NCI-H774 (cell line): Measurements from ENCODE around the gene CDKN1B.
"Not testable (repeated sequence)": the region's sequence is repeated elsewhere in the genome, so short reads cannot be mapped to it uniquely, and the experiment has no call there.

ENCODE experiments used
- DNase-seq: peaks from one replicate; lab custom pipeline; 2025; lab: John Stamatoyannopoulos, UW

CDKN1B gene

DNA sequence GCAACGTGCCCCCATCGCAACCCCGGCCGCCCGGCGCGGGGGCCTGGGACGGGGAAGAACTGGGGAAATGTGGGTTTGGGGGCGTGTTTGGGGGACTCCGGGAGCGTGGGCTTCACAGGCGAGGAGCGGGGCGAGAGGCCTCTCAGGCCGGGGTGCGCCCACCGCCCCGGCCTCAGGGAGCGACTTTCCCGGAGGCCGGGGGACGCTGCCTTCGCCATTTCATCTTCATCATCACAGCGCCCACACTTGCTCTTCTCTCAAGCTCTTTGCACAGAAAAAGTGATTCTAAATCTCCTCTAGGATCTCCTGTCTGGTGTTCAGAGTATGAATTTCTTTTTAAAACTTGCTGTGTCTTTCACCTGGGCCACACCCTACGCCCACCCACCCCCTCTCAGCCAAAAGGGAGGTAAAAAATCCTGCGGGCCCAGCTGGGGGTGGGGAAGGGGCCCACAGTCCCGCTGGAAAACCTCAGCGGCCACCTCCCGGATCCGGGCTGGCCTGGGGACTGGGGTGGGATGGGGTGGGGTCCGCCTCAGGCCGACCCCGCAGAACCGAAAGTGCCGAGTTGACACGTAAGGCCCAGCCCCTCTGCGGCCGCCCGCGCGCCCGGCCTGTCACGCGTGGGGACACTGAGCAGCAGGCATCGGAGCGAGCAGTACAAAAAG is 7.4 kb downstream of the CDKN1B start:
- DNase-seq: no peak

DNA sequence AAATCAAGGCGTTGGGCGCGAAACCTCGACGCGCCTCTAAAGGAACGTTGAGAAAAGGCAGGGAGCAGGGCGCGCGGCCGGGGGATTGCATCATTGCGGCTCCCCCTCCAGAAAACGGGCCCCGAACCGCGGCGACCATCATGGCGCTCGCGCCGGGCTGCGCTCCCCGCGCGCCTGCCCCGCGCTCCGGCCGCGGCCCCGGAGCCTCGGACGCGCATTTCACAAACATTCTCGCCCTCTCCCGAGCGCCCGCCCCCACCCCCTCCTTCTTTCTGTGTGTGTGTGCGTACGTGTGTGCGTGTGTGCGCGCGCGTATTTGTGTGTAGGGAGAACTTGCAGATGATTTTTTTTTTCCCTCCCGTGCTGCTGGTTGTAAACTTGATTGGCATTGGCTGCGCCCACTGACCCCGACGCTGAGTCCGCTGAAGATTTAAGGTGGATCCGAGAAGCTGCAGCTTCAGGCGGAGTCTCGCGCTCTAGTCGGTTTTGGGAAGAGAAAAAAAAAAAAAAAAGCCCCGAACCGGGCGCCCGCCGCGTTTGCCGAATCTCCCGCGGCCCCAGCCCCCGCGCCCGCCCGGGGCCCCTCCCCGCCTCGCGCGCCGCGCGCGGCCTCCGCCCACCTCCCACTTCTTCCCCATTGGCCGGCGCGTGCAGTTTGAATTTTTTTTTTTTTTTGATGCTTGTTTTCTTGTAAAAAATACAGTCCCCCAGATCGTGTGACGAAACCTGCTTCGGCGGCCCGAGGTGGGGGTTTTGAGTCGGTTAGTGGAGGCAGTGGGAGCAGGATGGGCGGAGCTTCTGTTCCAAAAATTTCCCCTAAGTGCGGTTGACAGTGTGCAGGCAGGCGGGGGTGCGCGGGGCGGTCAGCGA is 8.2 kb downstream of the CDKN1B start:
- DNase-seq: peak; percentile 93

DNA sequence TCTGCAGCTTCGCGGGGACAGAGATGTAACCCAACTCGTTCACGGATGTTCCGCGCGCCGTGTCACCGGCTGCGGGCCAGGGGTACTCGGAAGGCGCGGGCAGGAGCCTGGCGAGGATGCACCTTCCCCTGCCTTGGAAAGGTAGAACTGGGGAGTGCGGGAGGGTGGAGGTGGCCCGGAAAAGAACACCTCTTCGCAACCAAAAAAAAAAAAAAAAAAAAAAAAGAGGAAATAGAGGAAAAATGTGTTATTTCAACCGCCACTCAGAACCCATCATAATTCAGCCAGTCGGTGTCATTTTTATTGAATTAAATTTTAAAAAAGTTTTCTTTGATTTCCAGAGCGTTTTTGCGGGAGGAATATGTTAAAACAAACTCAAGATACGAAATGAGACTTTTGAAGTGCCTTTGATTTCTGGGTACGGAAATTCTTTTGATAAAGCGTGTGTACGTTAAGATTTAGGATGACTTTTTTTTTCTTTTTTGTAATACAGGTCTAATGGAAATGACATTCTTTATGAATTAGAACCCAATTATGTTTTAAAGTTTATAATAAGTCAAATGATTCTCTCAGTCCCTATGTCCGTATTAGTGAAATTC is 8.9 kb downstream of the CDKN1B start:
- no peak for DNase-seq

DNA sequence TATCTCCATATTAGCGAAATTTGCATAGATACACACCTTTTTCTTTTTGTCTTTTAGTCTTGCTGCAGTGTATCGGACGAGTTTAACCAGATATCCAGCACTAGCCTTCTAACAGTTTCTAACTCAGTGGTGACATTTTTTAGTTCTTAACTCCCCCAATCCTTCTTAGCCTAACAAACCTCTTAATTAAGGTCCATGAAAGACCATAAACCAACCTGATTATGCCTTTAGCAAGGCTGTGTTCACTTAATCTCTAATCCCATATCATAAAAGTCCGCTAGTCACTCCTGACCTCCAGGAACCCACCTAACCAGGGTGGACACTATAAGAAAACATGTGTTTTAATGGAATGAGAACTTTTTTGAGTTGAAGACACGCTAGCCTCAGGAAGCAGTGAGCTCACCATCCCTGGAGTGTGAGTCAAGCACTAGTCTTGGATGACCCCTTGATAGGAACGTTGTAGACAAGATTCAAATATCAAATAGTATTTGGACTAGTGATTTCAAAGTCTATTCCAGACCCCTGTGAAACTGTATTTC is 9.5 kb downstream of the CDKN1B start:
- DNase-seq: no peak

DNA sequence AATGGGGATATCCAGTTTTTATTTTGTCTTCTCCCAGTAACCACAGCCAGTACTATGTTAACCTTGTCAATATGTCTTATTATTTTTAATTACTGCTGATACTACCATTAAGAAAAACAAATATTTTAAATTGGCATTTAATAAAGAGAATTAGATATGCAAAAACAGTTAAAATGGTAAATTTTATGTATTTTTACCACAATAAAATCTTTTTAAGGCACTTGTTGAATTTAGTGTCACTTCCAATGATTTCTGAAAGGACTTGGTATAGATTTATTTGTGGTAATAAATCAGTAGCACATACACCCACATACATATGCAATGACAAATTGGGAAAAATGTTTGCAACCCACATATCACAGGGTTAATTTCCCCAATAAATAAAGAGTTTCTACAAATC is 14.0 kb downstream of the CDKN1B start:
- DNase-seq: no peak

DNA sequence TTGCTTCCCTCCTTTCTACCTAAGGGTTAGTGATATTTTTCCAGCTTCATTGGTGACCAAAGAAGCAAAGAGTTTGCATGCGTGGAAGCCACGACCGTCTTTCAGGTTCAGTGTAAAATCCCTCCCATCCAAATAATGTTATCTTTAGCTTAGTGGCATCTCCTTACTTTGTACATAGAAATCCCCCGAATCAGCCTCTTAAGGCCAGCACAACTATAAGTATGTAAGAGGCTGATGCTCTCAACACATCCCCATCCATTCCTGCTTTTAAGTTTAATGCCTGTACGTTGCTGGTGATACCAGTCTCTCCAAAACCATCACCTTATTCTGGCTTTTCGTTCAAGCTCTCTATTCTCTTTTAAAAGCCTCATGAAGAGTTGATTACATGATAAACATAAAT is 14.6 kb downstream of the CDKN1B start:
- DNase-seq: no peak

DNA sequence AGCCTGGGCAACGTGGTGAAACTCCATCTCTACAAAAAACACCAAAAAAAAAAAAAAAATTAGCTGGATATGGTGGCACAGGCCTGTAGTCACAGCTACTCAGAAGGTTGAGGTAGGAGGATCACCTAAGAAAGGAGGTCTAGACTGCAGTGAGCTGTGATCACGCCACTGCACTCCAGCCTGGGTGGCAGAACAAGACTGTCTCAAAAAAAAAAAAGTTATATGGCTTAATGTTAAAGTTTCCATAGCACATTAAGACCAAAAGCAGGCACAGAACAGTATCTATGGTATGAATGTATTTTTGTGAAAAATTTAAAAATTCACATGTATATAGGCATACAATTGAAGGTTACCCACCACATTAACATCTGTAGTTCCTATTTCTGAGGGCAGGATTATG is 15.9 kb downstream of the CDKN1B start:
- no peak for DNase-seq

DNA sequence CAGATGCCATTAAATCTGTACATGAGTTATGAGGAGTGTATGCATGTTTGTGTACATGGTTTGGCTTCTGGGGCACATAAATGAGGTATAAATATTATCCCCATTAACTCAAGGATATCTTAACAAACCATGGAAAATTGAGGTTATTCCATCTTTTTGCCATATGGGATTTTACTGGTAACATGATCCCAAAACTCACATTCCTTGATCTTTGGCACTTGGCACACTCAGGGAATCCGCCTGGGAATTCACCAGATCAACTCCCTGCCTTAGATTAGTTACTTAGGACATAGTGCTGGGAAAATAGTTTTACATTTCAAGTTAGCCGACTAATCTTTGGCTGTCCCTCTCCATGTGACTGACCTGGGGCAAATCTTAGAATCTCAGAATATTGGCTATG is 16.9 kb downstream of the CDKN1B start:
- DNase-seq: no peak

DNA sequence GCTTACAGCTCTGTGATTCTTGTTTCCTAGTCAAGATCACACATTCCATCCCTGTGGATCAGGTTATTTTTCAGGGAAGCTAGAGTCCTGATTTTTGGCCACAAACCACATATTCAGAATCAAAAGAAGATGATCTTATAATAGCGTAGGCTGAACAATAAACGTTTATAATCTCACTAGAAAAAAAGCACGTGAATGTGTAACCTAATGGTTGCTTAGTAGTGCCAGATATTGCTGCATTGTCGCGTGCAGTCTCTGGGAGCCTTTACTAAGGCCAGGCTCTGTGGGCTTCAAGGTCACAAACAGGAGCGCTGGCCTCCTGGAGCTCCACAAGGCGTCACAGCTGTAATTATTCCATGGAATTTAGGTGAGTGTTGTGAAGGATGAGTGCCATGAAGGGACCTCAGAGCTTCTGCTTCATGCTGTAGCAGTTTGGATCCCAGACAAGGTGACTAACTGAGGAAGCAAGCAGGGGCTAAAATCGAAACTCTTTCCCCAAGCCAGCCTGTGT is 17.4 kb downstream of the CDKN1B start:
- no peak for DNase-seq

DNA sequence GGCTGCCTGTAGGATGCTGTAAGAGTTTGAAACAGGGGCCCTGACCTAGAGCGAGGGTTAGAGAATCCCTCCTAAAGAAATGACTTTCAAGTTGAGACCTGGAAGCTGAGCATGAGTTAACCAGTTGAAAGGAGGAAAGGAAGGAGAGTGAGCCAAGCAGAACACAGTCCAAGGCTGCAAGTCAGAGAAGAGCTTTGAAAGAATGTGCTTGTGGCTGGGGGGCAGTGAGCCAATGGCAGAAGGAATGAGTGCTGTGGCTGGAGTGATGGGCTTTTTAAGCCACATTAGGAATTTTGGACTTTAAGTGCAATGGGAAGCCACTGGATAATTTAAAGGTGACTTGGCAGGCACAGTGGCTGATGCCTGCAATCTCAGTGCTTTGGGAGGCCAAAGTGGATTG is 18.1 kb downstream of the CDKN1B start:
- no peak for DNase-seq

DNA sequence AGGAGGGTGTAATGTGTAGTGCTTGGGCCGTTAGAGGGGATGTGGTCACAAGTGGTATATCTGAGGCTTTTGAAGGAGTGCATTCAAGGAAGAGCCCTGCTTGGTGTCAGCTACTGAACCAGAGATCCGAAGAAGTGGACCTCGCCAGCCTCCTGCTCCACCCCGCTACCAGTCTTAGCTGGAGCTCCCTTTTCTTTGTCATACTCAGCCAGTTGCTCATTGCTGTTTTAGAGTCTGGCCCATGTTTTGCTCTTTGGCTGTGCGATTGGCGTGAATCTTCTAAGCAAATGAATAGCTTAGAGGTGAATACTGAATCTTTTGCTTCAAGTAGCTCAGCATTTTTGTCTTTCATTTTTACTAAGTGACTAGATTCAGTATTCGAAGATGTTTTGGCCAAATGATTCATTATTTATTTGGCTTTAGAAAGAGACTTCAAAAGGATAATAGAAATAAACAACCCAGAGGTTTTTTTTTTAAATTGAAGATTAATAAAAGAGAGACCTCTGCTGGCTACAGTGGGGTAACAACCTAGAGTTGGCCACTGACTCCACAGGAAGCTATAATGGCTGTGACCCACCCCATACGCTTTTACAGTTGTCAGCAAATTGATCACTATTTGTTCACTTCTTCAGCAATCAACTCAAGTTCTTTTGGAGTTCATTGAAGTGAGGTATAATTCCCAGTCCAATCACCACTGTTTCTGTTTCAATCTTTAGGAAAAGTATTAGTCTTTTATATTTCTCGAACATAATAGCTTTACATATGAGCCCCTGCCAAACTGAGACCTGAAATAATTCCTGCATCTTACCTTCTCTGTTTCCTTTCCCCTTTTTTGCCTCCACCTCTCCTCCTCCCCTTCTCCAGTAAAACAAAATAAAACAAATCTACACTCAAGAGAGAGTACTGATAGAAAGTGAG is 19.9 kb downstream of the CDKN1B start:
- DNase-seq: no peak

DNA sequence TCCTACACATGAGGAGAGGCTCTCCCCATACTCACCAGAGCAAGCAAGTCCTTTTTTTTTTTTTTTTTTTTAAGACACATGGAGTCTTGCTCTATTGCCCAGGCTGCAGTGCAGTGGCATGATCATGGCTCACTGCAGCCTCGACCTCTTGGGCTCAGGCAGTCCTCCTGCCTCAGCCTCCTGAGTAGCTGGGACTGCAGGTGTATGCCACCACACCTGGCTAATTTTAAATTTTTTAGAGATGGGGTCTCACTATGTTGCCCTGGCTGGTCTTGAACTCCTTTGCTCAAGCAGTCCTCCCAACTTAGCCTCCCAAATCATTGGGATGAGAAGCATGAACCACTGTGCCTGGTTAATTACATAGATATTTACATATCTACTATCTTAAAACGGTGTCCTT is 21.0 kb downstream of the CDKN1B start:
- not testable (repeated sequence) for DNase-seq

DNA sequence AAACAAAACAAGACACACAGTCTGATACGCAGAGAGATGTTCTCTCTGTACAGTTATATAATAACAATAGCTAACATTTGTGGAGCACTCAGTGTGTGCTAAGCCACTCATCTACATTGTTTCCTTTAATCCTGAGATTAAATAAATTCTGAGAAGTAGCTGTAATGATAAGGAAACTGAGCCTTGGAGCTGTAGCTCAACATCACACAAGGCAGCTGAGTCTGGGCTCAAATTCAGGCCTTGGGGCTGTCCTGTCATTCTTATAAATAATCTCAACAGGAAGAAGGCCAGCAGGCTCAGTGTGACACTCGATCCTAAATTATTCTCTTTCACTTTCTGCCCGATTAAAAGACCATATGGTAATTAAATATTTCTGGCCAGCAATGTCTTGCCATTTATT is 24.5 kb downstream of the CDKN1B start:
- DNase-seq: no peak

DNA sequence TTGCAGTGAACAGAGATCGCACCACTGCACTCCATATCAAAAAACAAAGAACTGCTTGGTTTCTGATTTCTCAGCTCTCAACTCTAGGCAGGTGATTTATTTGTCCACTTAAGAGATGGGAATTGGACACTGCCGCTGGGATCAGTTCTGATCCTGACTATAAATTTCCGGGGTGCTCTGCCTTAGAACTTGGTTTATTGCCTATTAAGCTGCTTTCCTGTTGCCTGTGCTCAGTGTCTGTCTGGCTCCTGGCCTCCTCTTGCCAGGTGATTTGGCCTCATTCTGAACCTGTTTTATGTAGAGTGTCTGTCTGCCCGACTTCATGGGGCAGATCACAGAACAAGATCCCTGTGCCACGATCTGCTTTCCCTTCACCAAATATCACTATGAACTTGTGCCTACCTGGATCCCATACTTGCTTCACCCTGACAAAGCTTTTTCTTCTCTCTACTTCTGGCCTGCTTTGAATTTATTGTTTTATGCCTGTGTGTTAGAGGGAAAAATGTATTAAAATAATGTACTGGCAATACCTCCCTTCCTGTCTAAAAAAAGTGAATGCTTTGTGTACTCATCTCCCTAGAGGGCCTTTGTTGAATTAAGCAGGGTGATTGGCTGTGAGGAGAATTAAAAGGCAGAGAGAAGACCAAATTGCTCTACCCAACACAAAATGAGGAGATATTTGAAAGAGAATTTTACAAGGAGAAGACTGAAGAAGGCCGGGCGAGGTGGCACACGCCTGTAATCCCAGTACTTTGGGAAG is 27.6 kb downstream of the CDKN1B start:
- DNase-seq: no peak

DNA sequence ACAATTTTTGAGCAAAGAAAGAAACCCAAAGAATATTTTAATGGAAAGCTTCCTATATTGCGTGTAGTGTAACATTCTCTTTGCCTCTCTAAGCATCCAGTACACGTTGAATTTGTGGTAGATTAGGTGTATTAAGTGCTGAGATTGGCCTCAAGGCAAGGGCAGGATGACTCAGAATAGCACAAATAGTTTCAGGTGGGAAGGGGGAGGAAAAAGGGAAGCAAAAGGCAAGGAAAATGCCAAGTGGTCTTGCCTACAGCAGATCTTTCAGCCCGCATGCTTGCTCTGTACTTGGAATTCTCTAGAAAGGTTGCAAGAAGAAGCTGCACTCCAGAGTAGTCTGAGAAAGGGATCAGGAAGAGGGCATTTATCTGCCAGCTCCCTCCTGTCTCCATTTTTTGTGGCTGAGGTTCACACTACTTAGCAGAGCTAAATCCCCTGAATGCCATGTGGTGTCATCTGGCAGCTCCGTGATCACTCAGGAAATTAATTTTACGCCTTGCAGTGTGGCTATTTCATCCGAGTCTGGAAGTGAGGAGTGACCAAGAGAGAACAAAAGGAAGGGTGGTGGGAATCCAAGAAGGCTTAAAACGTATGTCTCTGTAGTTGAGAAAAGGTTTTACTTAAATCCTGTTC is 28.5 kb downstream of the CDKN1B start:
- DNase-seq: no peak

DNA sequence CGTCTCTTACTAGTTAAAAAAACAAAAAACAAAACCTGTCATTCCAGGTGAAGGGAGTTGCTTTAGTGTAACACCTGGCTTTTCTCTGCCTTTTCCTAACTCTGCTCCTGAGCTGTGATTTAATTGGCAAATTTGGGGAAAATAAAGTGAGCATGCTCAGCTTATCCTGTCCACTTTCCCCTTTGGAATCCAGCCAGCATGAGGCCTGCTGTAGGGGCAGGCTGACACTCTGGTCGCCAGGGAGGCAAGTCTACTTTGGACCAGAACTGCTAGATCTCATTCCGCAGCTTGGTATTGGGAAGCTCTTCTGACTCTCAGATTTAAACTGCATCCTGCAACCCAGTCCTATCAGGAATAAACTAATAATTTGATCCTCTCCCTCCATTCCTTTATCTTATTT is 30.1 kb downstream of the CDKN1B start:
- DNase-seq: no peak

DNA sequence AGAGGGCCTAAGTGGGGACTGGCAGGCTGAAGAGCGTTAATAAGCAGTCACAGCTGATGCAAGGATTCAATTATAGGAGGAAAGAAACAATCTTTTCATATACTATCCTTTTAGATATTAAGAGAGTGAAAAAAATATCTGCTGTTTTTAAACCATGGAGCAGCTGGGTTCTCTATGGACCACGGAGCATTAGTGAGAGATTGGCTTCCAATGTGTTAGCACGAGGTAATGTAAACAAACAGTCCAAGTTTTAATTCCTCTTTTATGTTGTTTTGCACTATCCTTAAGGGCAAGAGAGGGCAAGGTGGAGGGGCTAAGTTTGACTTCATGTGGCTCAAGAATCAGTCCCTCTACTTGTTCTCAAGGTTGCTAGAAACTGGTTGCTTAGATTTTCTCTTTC is 30.9 kb downstream of the CDKN1B start:
- no peak for DNase-seq

DNA sequence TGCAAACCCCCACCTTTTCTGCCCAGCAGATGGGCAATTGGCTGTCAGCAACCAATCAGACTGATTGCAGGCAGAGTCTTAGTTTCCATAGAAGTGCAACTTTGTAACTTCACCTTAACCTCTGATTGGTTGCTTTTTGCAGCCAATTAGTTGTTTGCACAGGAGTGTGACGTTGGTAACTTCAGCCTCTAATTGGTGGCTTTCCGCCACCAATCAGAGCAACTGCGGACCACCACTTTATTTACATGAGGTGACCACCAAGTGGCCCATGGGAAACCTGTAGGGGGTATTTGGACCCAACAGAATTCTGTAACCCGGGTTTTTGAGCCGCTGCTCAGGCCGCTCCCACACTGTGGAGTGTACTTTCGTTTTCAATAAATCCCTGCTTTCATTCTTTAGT is 32.3 kb downstream of the CDKN1B start:
- DNase-seq: peak; percentile 47

DNA sequence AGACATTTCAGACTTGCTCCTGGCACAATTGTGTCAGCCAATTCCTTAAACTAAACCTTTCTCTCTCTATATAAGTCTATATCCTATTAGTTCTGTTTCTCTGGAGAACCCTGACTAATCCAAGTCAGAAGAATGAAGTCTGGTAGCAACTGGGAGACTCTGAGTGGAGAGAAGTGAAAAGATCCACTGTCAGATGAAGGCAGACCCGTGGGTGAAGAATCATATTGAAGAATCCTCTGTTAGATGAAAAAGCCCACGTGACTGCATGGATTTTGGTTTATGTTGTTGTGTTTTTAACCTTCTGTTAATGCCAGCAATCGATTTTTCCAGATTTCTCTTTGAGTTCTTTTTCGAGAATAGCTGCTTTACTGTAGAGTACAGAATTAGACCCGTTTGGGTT is 38.8 kb downstream of the CDKN1B start:
- DNase-seq: no peak

DNA sequence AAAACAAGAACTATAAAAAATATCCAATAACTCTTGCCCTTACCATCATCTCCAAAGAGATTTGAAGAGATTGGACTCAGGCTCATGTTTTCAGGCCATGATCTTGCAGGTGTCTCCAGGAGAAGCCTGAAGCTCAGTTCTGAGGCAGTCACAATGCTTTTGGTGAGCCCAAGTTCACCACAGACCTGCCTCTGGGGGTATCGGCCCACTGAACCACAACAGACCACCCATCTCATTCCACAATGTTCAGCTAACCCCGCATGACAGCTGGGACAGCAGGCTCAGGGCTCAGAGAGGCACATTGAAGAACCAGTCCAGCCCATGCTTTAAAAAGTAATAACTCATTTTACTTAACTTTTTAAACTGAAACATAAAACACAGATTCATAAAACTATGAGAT is 40.0 kb downstream of the CDKN1B start:
- DNase-seq: no peak
